ENCODE measurements around the gene ZNF512B.
"Not testable (repeated sequence)": the region's sequence is repeated elsewhere in the genome, so short reads cannot be mapped to it uniquely, and the experiment has no call there.

The ZNF512B gene

DNA sequence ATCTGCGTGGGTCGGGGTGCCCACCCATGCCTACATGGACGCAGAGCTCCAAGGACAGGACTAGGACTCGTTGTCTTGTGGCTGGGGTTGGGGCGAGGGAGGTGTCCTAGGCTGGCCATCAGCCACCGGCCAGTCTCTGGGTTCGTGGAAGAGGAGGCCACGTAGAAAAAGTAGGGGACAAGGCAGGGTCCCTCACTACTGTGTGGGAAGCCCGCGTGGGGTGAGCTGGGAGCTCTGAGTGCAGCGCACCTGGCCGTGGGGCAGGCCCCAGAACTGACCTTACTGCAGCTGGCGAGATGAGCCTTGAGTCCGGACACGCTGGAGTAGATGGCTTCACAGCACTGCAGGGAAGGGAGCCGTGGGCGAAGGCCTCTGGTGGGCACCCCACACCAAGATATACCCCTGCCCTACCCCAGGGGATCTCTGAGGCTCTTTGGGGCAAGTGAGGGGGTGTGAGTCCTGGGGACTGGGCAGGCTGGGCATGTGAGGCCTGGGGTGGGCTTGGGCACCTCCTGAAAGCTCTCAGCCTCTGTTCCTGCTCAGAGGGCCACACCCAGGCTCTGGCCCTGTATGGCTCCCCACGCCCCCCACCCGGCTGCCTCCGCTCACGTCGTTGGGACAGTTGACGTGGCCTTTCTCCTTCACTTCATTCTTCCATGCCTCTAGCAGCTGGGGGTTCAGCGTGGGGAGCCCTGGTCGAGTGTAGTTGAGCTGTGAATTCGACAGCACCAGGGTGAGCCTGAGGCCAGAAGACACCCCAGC is 7.9 kb downstream of the ZNF512B start:
- no peak for FAIRE-seq

DNA sequence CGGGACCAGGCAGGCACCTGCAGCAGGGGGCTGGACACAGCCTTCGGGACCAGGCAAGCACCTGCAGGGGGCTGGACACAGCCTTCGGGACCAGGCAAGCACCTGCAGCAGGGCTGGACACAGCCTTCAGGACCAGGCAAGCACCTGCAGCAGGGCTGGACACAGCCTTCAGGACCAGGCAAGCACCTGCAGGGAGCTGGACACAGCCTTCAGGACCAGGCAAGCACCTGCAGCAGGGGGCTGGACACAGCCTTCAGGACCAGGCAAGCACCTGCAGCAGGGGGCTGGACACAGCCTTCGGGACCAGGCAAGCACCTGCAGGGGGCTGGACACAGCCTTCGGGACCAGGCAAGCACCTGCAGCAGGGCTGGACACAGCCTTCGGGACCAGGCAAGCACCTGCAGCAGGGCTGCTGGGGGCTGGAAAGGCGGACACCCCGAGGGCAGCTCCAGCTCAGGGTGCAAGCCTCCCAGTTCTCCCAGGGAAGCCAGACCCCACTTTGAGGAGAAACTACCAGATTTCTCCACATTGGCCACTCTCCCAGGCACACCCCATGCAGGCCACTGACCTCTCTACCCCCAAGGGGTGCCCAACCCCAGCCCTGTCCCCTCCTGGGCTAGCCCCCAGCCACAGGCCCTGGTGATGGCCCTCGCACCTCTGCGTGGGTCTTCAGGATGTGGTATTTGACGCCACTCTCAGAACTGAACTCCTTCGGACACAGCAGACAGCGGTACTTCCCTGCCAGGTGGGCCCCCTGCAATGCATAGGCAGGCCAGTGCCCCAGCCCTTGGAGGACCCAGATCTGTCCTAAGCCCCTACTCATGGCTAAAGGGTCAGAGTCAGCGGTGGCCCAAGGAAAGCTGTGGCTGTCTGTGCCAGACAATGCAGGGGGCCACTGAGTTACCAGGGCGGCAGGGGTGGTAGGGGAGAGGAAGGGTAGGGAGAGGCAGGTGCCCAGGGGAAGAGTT is 8.8 kb downstream of the ZNF512B start:
- not testable (repeated sequence) for FAIRE-seq

DNA sequence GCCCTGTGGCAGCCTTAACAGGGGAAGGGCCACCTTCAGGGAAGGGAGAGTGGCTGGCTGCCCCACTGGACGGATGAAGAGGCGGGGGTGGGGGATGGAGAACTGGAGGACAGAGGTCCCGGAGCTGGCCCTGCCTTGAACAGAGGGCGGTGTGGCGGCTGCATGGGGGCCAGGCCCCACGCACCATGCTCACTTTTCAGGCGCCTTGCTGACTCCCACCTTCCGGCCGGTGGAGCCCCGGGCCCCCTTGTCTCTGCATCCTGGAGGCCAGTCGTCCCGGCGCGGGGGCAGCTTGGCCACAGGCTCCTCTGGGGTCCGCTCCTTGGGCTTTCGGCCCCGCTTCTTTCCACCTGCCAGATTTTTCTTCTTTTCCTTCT is 10.0 kb downstream of the ZNF512B start:
- no peak for FAIRE-seq

DNA sequence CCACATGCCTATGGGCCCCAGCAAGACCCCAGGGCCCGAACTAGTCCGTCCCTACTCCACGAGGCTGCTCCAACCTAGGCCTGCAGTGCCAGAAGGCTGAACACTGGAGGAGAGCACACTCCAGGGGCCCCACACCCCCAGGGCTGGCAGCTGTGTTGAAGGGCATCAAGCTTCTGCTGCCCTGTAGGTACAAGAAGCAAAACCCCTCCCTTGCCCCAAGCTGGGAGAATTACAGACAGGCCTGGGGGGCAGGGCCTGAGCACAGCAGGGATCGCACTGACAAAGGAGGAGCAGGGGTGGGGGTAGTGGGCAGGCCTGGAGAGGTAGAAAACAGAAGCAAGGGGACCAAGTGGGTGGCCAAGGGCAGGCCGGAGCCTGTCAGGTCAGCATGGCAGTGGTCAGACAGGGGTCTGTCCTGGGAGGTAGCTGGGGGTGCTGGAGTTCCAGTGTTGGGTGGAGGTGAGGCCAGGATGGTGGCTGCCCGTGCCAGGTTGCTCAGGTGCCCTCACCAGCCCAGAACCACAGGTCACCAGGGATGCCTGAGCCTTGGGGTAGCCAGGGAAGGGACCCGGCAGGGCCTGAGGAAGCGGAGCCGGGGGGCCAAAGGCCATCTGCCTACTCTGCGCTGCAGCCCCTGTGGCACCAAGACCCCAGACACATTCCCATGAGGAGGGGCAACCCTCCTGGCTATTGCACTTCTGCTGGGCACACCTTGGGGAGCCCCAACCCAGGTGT is 10.6 kb downstream of the ZNF512B start:
- FAIRE-seq: no peak

DNA sequence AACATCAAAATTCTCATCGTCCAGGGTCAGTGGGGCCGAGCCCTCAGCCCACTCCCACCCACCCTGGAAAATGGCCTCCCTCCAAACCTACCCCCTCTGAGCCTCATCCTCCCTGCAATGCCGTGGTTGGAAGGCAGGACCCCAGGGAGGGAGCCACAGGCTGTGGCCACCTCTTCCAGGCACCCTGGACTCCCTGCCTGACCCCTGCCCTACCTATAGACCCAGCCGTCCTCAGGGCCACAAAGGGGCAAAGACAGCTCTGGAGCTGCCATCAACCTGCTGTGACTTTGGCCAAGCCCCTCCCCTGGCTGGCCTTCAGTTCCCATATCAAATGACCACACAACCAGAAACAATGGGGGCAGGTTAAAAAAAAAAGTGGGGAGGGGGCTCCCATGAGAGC is 11.3 kb downstream of the ZNF512B start:
- no peak for FAIRE-seq

DNA sequence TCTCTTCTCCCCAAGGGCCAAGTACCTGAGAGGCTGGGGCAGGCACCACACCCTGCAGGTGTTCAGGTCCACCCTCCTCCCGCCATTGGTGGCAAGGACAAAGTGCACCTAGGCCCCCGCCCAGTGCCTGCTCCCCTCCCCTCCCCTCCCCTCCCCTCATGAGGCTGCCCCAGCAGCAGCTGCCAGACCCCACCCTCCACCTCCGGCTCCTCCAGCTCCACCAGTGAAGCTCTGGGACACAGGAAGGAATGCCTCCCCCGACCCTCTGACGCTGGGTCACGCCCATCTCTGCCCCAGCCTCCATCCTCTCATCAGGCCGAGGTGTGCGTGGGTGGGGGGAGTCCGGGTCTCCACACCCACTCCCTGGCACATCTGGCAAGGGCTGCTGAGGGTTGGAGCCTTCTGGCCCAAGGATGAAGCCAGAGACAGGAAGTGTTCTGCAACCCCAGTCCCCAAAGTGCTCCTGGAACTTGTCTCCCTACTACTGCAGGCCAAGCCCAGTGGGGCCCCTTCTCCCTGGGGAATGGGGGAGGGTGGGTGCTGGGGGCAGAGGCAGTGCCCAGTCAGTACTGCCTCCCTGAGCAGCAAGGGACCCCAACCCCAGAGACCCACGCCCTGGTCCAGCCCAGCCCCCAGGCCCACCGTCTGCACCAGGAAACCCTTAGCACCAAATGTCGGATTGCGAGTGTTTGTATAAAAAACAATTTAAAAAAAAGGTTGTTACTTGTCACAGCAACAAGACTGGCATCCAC is 11.9 kb downstream of the ZNF512B start:
- FAIRE-seq: no peak

DNA sequence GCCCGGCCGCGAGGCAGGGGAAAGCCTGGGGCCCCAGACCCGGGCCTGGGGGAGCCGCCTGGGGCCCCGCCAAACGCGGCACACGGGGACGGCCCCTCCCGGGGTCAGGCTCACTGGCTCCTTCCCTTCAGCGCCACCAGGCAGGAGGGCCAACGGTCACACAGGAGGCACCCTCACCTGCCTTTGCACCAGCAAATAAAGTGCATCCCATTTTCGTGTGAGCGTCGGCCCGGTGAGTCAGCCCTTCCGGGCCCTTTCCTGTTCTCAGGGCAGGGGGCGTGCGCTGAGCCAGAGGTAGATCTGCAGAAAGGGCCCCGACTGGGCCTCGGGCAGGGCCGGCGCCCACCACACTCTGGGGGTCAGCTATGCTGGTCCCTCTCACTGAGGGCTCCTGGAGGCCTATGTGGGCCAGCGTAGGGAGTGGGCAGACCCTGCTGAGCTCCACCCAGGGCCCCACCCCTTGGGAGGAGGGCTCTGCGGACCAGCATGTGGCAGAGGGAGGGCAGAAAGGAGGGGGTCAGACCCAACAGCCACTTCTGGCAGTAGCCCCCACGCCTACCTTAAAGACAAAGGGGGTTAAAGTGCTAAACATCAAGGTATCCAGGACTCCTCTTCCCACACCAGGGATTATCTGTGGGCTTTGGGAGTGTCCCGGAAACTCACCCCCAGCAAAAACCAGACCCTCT is 12.6 kb downstream of the ZNF512B start:
- no peak for FAIRE-seq

DNA sequence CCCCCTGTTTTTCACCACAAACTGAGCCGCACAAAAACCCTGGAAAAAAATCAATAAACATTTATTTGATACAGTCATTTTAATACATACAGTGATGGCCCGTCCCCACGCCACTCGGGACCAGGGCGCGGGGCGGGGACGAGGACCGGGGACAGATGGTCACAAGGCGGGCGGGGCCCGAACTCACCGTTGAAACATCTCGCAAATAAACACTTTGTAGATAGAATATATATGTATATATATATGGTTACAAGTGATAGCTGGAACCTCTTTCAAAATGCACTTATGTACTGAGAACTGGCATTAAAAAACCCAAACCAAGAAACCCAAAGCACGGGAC is 13.1 kb downstream of the ZNF512B start:
- FAIRE-seq: no peak

DNA sequence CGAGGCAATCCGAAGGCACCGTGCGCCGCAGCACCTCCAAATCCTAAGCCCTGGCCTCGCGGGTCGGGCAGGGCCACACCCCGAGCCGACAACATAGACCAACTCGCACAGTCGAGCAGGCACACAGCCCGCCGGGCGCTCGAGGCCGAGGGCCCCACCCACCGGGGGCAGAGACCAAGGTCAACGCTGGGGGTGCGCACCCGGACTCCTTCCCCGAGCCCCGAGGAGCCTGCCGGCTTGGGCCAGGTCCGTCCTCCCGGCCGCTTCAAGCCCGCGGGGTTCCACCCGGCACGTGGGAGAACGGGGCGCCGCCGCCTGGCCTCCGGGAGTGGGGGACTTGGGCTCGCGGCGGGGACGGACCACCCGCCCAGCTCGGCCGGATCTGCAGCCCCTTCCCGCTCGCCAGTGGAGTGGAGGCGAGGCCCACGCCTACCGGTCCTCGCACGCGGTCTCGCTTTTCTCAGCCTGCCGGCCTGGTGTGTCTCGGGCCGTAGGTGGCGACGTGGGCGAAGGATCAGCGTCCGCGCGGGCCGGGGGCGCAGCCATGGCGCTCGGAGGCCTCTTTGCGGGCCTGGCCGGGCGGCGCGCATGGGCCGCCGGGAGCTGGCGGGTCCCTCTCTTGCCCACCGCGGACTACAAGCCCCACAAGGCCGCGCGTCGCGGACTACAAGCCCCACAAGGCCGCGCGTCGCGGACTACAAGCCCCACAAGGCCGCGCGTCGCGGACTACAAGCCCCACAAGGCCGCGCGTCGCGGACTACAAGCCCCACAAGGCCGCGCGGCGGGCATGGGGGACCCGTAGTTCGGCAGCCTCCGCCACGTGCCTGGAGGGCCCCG is 13.7 kb downstream of the ZNF512B start, which contains the start of gene UCKL1:
TSS of gene UCKL1 (minus strand) at position 590 of the 837 bp plus-strand sequence. CDS start at position 546, 44 bp downstream.
- FAIRE-seq: no peak

DNA sequence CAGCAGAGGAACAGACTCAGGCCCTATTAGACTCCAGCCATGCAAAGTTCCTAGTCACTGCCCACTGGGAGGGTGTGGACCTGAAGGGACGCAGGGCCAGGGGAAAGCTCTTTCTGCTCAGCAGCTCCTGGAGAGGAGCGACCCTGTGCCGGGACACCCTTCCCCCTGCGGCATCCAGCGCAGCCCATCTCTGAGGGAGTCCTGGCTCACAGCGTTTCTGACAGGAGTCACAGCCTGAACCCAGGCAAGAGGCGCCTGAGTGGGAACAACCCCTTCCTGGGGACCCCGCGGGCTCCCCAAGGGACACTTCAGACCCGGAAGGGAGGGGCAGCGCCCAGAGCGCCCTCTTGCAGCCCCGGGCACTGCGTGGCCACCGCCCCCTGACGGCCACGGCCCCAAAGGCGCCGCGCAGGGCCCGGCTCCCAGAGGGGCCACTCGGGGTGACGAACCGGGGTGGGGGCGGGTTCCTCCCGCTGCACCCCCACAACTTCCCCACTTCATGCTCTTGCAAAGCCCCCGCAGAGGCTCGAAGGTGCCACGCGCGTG is 14.4 kb downstream of the ZNF512B start:
- FAIRE-seq: no peak

DNA sequence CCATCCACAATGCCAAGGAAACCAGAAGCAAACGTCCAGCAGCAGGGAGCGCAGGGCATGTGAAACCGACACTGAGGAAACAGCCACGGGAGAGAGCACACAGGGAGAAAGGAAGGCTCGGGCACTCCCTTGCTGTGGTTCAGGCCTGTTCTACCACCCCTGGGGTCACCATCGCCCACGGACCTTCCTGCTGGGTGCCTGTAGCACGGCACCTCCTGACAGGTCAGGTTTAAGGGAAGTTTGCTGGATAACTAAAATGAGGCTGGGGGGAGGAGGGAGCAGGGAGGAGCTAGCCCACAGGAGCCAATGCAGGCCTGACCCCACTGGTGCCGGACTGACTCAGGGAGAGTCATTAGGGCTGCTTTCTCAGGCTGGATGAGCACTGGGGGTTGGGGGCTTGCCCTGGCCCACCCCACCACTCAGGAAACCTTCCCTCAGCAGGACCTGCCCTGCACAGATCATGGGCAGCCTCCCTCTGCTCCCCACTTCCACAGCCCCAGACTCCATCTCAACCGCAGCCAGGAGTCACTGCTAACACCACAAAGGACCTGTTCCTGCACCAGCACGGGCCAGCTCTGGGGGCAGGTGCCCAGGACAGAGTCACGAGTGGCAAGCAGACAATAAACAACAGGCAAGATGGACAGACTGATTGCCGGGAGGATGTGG is 15.8 kb downstream of the ZNF512B start:
- no peak for FAIRE-seq

DNA sequence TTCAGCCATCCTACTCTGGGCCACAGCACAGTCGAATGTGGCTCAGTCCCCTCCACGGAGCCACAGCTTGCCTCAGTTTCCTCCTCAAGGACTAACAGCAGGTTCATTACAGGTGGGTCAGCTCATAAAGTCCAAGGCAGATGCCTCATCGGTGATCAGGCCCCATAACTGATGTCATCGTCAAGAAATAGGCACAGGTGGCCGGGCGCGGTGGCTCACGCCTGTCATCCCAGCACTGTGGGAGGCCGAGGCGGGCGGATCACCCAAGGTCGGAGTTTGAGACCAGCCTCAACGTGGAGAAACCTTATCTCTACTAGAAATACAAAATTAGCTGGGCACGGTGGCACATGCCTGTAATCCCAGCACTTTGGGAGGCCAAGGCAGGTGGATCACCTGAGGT is 17.0 kb downstream of the ZNF512B start:
- FAIRE-seq: no peak

DNA sequence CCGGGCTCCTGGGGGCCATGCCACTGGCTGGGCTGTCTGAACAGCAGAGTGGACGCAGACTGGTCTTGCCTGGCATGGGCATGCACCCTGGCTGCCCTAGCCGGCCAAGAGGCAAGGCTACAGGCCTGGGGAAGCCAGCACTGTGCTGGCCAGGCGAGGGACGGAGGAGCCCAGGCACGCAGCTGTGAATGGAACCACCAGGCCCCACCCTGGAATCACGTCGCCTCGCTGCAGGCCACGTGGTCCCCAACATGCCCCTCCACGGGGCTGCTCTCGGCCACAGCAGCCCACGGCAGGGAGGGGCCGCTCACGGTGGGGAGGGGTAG is 17.6 kb downstream of the ZNF512B start:
- FAIRE-seq: no peak

DNA sequence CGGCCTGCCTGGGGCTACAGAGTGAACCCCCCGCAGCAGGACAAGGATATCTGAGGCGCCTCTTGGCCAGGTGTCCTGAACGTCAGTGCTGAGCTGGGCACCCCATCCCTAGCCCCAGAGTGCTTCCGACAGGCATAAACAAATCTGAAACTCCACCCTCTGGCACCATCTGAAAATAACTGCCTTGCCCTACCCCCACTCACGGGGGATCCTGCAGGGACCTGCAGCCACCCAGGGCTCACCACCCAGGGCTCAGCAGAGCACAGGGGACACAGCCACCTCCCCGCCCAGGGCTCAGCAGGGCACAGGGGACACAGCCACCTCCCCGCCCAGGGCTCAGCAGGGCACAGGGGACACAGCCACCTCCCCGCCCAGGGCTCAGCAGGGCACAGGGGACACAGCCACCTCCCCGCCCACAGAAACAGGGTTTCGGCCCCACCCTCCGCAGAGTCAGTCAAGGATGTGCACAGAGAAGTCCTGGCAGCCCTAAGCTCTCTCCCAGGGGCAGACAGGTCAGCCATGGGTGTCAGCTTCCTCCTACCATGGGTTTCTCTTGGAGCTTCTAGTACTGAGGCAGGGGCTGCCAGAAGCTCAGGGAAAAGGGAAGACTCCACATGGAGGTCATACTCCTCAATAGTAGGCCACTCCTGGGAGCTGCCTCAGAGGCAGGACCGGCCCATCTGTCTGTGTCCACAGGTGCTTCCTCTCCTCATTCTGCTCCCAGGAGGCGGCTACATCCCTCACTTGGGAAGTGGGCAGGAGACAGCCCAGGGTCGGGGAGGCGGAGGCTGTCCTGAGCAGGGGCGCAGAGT is 18.1 kb downstream of the ZNF512B start:
- no peak for FAIRE-seq

DNA sequence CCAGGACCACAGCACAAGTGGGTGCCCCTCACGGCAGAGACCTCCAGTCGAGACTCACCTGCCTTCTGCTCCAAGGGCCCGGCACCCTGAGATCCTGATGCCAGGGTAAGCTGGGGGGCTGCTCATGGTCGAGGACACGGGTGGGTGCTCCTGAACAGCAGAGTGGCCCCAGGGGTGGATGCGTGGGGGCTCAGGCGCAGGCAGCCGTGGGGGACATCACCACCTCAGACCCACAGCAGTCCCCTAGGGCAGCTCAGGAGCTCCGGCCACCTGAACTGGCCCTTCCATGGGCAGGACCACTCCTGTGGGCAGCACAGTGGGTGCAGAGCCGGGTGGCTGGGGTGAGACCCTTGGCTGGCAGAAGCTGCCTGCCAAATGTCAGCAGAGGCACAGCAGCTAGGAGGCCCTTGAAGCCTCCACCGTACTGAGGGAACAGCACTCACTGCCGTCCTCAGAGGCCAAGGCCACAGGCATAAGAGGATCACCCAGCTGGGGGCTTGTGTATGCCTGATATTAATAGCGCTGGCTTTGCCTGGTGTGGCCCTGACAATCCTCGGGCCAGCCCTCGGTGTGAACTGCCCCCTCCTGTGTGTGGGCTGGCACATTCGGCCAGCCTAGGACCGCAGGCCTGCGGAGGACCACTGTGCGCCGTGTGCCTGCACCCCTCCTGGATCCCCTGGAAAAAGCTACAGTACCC is 18.9 kb downstream of the ZNF512B start:
- FAIRE-seq: no peak

DNA sequence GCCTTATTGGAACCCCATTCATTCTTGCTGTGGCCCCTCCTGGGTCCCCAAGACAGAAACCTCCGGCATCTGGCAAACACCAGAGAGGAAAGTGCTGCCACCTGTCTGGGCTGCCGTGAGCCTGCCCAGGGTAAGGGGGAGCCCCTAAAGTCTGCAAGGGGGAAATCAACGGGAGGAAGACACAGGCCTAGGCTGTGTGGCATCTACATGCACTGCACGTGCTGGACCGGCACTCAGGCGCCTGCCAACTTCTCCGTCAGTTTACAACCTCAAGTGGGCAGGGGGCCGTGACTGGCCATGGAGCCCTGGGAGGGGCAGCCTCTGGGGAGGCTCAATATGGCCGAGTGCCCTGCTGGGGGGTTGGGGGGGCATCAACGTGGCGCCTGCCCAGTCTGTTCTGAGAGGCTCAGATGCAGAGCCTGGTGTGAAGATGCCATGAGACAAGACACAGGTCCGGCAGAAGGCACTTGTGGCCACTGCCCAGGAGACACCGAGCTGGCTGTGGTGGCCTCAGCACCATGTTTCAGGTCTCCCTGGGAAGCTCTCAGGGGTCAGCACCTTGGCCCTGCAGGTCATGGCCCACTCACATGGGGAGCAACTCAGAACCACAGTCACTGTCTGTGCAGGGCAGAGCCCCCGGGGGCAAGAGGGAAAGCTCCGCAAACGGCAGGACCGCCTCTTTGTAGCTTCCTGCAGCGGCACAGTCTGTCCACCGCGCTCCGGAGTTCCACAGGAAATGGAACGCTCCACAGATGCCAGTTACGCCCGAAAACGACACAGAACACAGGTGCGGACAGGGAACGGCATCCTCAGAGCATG is 21.9 kb downstream of the ZNF512B start:
- no peak for FAIRE-seq

DNA sequence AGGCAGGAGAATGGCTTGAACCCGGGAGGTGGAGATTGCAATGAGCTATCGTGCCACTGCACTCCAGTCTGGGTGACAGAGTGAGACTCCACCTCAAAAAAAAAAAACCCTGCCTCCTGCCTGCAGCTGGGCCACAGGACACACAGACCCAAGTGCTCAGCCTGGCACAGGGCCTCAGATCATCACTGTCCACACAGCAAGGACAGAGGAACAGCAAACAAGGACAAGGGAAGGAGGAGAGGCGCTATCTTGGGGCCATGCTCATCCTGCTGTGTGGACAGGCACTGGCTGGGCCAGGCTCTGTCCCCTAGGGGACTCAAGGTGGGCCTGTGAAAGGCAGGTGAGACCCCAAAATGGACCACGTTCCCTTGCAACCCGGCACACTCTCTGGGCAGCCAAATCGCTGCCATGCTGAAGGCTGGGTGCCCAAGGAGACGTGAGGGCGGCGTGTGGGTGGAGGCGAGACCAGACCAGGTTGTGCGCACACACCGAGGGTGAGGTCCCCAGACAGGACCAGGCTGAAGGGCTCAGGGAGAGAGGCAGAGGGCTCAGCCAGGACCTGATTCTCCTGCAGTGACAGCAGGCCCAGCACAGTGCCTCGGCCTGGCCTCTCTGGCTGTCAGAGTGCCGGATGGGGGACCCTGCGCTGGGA is 22.6 kb downstream of the ZNF512B start:
- FAIRE-seq: no peak
